Measurements from ENCODE around the gene SLC2A9. TPM values are rescaled to one million over a fixed set of nuclear protein-coding genes. Genes with fewer than 3 reads are reported as not detected.

The SLC2A9 gene
- total RNA-seq, result 10 to 100 TPM in 2 of 4 donors, 1 to 10 TPM in 2; 8.0 to 18.7 (median 11.5) TPM

DNA sequence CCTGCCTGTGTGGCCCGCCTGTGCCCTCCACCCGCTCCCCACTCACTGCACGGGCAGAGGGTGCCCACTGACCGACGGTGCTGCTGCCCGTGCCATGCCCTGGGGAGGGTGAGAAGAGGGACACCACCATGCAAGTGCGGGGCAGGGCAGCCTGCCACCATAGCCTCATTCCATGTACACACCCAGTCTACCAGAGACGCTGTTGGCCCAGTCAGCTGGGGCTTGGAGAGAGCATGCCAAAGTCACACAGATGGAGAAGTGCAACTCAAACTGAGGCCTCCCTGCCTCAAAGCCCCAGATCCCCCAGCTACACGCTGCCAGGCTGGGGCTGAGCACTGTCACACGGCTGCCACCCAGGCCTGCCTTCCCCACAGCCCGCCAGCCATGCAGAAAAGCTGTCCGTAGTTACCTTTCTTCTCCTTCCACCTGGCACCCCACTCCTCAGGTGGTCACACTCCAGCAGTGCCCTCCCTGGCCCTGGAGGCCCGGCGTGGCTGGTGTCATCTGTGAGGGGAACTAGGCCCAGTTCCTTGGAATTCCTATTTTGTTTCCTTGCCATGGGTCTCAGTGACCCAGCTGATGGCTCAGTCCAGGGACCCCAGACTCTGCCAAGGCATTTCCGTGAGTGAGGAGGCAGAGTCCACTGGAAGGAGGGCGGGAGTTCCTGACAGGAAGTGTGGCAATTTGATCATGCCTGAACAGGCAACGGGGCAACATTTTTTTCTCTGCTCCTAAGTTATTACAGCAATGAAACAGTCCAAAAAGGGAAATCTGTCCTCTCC is at the start of gene SLC2A9:
SLC2A9 (minus strand) TSS at position 627 of the 782 bp plus-strand sequence; CDS start at position 559, 68 bp downstream.
- Histone ChIP-seq H3K9me3 (no peaks in the 10 kb centered on the region), H3K4me3 (peak within 1 kb of the TSS in 3 of 4 donors; percentile 14 to 58 (median 28)), H3K4me1 (peaks cover 32 to 69% (median 54%) of the 10 kb centered on the region in 3 donors), H3K36me3 (no peaks in the 10 kb centered on the region), H3K27ac (peak within 1 kb of the TSS; percentile 82 to 96 (median 88)), H3K27me3 (no peaks in the 10 kb centered on the region)
- intact Hi-C loops (cut with DNase I), result loop anchor here (5.0 kb wide), 1 partner anchor 36 kb away; no protein-coding TSS in a partner anchor
- TF ChIP-seq POLR2A (IDR thresholded peaks at IDR 0.05), result no peak
- 23 to 42% methylated on average over 8 to 13 of the region's 17 CpGs for WGBS, 2 donors
- no peak for DNase-seq

GRCh38 chr4:10069075-10069642 is 47.9 kb upstream of the SLC2A9 start:
- TF ChIP-seq CTCF (IDR thresholded peaks at IDR 0.05) (no peak), POLR2A (IDR thresholded peaks at IDR 0.05) (no peak)
- 84 to 89% methylated on average over 9 to 12 of the region's 12 CpGs for WGBS, 2 donors

DNA sequence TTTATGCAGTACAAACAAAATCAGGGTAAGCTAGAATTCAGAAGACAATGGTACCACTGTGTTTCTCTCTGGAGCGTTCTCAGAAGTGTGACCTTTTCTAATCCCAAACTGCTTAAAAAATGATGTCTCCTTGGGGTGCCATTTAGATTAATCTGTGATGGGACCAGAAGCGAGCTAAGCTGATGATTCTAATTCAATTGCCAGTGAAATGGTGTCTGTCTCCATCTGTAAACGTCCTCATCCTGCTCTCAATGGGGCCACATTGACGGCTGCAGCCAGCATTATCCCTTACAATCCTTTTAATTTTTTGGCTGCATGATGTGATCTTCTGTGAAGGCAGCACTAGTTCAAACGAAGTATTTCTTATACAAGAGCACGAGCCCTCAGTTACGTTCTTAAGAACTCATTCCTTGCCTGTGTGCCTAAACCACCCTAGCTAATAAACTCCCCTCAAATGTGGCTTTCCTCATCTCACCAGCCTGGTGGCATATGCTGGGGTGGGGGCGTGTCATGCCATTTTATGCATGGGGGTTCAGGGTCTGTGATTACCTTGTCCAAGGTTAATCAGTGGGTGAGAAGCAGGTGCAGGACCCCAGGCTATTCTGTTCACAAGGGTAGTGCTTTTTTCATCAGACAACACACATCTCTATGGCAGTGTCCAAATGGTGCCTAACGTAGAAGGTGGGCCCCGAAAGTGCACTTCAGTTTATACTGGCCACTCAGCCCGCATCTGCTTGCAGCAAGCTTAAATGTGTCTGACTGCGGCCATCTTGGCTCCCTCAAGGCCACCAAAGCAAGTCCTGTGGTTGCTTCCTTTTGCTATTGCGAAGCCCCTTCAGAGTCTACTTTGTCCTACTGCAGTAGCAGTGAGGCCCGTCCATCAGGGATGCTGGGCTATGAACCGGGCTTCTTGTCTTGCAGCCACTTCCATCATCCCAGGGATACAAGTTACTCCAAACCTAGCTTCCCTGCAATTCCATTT is 45.7 kb upstream of the SLC2A9 start:
- H3K9me3 ChIP-seq, result no peaks in the 10 kb centered on the region
- no peak for DNase-seq
- intact Hi-C loops (cut with DNase I), result no loop called here
- peaks cover 0 to 31% (median 0%) of the 10 kb centered on the region in 3 donors for H3K36me3 ChIP-seq
- no peaks in the 10 kb centered on the region for H3K27me3 ChIP-seq
- no peak for TF ChIP-seq POLR2A (IDR thresholded peaks at IDR 0.05)
- TF ChIP-seq CTCF (IDR thresholded peaks at IDR 0.05), result no peak
- peaks cover 13 to 24% (median 19%) of the 10 kb centered on the region in 3 donors for H3K4me1 ChIP-seq
- no peak overlapping the region for H3K4me3 ChIP-seq
- H3K27ac ChIP-seq, result no peak overlapping the region
- 87 to 88% methylated on average over 12 to 15 of the region's 15 CpGs for WGBS, 2 donors

More at GRCh38 chr4:10069075-10069642, 47.9 kb upstream of the SLC2A9 start:
- Histone ChIP-seq H3K4me1 (peaks cover 2% of the 10 kb centered on the region in 3 donors), H3K9me3 (no peaks in the 10 kb centered on the region), H3K27me3 (no peaks in the 10 kb centered on the region), H3K36me3 (peaks cover 0 to 51% (median 0%) of the 10 kb centered on the region in 3 donors), H3K4me3 (no peak overlapping the region), H3K27ac (no peak overlapping the region)
- intact Hi-C loops (cut with DNase I), result no loop called here
- no peak for DNase-seq

DNA sequence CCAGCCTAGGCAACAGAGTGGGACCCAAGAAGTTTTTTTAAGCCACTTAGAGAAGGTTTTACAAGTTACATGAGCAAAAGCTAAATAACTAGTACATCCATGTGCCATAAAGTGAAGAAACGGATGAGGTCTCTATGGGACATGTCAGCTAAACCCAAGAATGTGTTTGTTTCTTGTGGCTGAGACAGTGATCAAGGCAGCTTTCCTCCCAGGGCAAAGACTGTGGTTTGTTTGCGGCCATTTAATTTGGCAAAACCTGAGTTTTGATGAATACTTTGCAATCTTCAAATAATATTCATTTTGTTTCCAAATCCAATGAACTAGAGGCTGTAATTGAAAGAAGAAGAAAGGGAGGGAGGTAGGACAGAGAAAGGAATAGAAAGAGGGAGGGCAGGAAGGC is 44.9 kb upstream of the SLC2A9 start:
- Histone ChIP-seq H3K4me1 (peaks cover 13 to 32% (median 19%) of the 10 kb centered on the region in 3 donors), H3K9me3 (no peaks in the 10 kb centered on the region), H3K36me3 (peaks cover 0 to 31% (median 0%) of the 10 kb centered on the region in 3 donors), H3K27ac (no peak overlapping the region), H3K27me3 (no peaks in the 10 kb centered on the region), H3K4me3 (no peak overlapping the region)
- intact Hi-C loops (cut with DNase I), result no loop called here
- DNase-seq, result no peak
- WGBS, 2 donors, result 45 to 59% methylated on average over 2 of the region's 2 CpGs
- TF ChIP-seq POLR2A (IDR thresholded peaks at IDR 0.05) (no peak), CTCF (IDR thresholded peaks at IDR 0.05) (no peak)
